Measurements from ENCODE around the gene SEPTIN12.

Gene SEPTIN12

GRCh38 chr16:4754865-4755264 is 33.3 kb downstream of the SEPTIN12 start:
- no peaks in the 10 kb centered on the region for H3K4me1 ChIP-seq (ENCODE audit: control insufficient read depth, low read length)
- no peaks in the 10 kb centered on the region for H3K9me2 ChIP-seq (replicated peaks; ENCODE audit: control insufficient read depth, low read length)
- H3K27ac ChIP-seq (ENCODE audit: low read depth, low read length): no peak overlapping the region
- H3K4me2 ChIP-seq (ENCODE audit: low read length): no peak overlapping the region
- no peaks in the 10 kb centered on the region for H3F3A ChIP-seq (ENCODE audit: control insufficient read depth, insufficient read depth)
- no peaks in the 10 kb centered on the region for H3K27me3 ChIP-seq (ENCODE audit: control insufficient read depth, low read length)
- no peak for TF ChIP-seq EZH2phosphoT487 (IDR thresholded peaks at IDR 0.05; ENCODE audit: borderline replicate concordance, low read length)
- no peak for TF ChIP-seq CTCF (IDR thresholded peaks at IDR 0.05; ENCODE audit: low read depth, low read length, poor library complexity, severe bottlenecking)
- no peak overlapping the region for H3K4me3 ChIP-seq (ENCODE audit: low read length)
- H3K79me2 ChIP-seq (ENCODE audit: control insufficient read depth, low read length): no peaks in the 10 kb centered on the region
- no peaks in the 10 kb centered on the region for H3K9me3 ChIP-seq (ENCODE audit: control insufficient read depth, insufficient read depth, low read length)
- peaks cover 63% of the 10 kb centered on the region for H3K36me3 ChIP-seq (ENCODE audit: control insufficient read depth, low read length)
- no peaks in the 10 kb centered on the region for H4K20me1 ChIP-seq (ENCODE audit: control insufficient read depth, insufficient read depth, low read depth, low read length)

GRCh38 chr16:4753227-4753626 is 34.9 kb downstream of the SEPTIN12 start:
- no peaks in the 10 kb centered on the region for H3K9me2 ChIP-seq (replicated peaks; ENCODE audit: control insufficient read depth, low read length)
- H3K4me2 ChIP-seq (ENCODE audit: low read length): no peak overlapping the region
- H3K4me1 ChIP-seq (ENCODE audit: control insufficient read depth, low read length): peaks cover 6% of the 10 kb centered on the region
- H3K9me3 ChIP-seq (ENCODE audit: control insufficient read depth, insufficient read depth, low read length): no peaks in the 10 kb centered on the region
- H3K4me3 ChIP-seq (ENCODE audit: low read length): no peak overlapping the region
- no peak for TF ChIP-seq CTCF (IDR thresholded peaks at IDR 0.05; ENCODE audit: low read depth, low read length, poor library complexity, severe bottlenecking)
- TF ChIP-seq EZH2phosphoT487 (IDR thresholded peaks at IDR 0.05; ENCODE audit: borderline replicate concordance, low read length): no peak
- H4K20me1 ChIP-seq (ENCODE audit: control insufficient read depth, insufficient read depth, low read depth, low read length): no peaks in the 10 kb centered on the region
- no peaks in the 10 kb centered on the region for H3K27me3 ChIP-seq (ENCODE audit: control insufficient read depth, low read length)
- H3F3A ChIP-seq (ENCODE audit: control insufficient read depth, insufficient read depth): no peaks in the 10 kb centered on the region
- H3K36me3 ChIP-seq (ENCODE audit: control insufficient read depth, low read length): peaks cover 48% of the 10 kb centered on the region
- no peak overlapping the region for H3K27ac ChIP-seq (ENCODE audit: low read depth, low read length)
- no peaks in the 10 kb centered on the region for H3K79me2 ChIP-seq (ENCODE audit: control insufficient read depth, low read length)

GRCh38 chr16:4752351-4753100 is 35.6 kb downstream of the SEPTIN12 start:
- Histone ChIP-seq H3K4me2 (ENCODE audit: low read length) (no peak overlapping the region), H3K9me2 (replicated peaks; ENCODE audit: control insufficient read depth, low read length) (no peaks in the 10 kb centered on the region), H4K20me1 (ENCODE audit: control insufficient read depth, insufficient read depth, low read depth, low read length) (no peaks in the 10 kb centered on the region), H3K27me3 (ENCODE audit: control insufficient read depth, low read length) (no peaks in the 10 kb centered on the region), H3K79me2 (ENCODE audit: control insufficient read depth, low read length) (no peaks in the 10 kb centered on the region), H3K36me3 (ENCODE audit: control insufficient read depth, low read length) (peaks cover 45% of the 10 kb centered on the region), H3F3A (ENCODE audit: control insufficient read depth, insufficient read depth) (no peaks in the 10 kb centered on the region), H3K27ac (ENCODE audit: low read depth, low read length) (no peak overlapping the region), H3K9me3 (ENCODE audit: control insufficient read depth, insufficient read depth, low read length) (no peaks in the 10 kb centered on the region), H3K4me1 (ENCODE audit: control insufficient read depth, low read length) (peaks cover 13% of the 10 kb centered on the region), H3K4me3 (ENCODE audit: low read length) (no peak overlapping the region)
- no peak for TF ChIP-seq CTCF (IDR thresholded peaks at IDR 0.05; ENCODE audit: low read depth, low read length, poor library complexity, severe bottlenecking)
- no peak for TF ChIP-seq EZH2phosphoT487 (IDR thresholded peaks at IDR 0.05; ENCODE audit: borderline replicate concordance, low read length)

All from DOHH2 (cell line).